ENCODE measurements around the gene CALD1. TPM values are rescaled to one million over a fixed set of nuclear protein-coding genes. Genes with fewer than 3 reads are reported as not detected.
A peak's percentile ranks its signal among the peaks of the same experiment; 100 is the strongest.

The CALD1 gene
- total and polyA plus RNA-seq, 7 donors, result 34.7 to 2,150 (median 1,069) TPM

DNA sequence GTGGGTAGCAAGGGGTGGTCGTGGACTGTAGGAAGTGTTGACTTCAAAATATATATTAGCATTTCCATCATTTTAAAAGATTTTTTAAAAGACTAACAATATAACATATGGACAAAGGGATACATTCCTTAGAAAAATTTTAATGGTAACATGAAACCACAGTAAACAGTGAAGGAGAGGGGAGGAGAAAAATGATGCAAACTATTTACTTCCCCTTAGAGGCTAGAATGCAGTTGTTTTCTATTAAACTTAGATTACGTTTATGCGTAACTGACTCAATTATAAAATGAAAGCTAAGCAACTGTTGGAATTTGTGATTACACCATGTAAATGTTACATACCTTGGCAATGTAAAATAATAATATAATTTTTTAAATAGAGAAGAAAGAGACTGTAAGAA, 41.3 kb downstream of the CALD1 start:
- H3K4me3 ChIP-seq, result no peak overlapping the region
- peaks cover 0 to 13% (median 0%) of the 10 kb centered on the region in 4 donors for H3K36me3 ChIP-seq
- H3K9me3 ChIP-seq, result no peaks in the 10 kb centered on the region
- H3K27me3 ChIP-seq, result no peaks in the 10 kb centered on the region
- peaks cover 0 to 88% (median 72%) of the 10 kb centered on the region in 4 donors for H3K4me1 ChIP-seq
- intact Hi-C loops (cut with DNase I), result no loop called here
- peak overlapping the region in 3 of 4 donors; percentile 52 to 94 (median 85) for H3K27ac ChIP-seq
- WGBS, 2 donors, result 73 to 83% methylated on average over 3 of the region's 3 CpGs
- no peak for TF ChIP-seq CTCF (IDR thresholded peaks at IDR 0.05)
- TF ChIP-seq EP300 (IDR thresholded peaks at IDR 0.05), result no peak
- TF ChIP-seq POLR2AphosphoS5 (IDR thresholded peaks at IDR 0.05), result no peak
- no peak for TF ChIP-seq POLR2A (IDR thresholded peaks at IDR 0.05)
- no peak for DNase-seq

DNA sequence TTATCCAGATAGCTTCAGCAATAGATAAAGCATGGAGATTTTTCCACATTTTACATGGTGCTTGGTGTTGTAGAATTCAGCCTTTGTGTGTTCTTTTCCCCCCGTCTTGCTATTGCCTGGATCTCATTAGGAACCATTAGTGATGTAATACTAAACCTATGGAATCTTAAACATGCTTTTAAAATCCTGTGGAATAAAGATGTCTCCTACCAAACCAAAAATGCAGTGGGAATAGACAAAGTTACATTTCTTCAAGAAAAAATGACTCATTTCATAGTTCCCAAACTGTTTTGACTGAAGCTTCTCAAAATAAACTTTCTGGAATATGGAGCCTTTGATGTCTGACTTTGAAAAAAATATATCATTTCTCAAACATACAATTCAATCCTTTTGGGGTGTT, 44.0 kb downstream of the CALD1 start:
- DNase-seq, result no peak
- WGBS, 2 donors, result 77 to 90% methylated on average over 1 of the region's 1 CpG
- no peaks in the 10 kb centered on the region for H3K9me3 ChIP-seq
- H3K27ac ChIP-seq, result peak overlapping the region; percentile 80 to 94 (median 83)
- intact Hi-C loops (cut with DNase I), result no loop called here
- H3K36me3 ChIP-seq, result peaks cover 0 to 11% (median 0%) of the 10 kb centered on the region in 4 donors
- H3K4me3 ChIP-seq, result no peak overlapping the region
- peaks cover 0 to 91% (median 81%) of the 10 kb centered on the region in 4 donors for H3K4me1 ChIP-seq
- TF ChIP-seq CTCF (IDR thresholded peaks at IDR 0.05) (no peak), POLR2A (IDR thresholded peaks at IDR 0.05) (no peak), POLR2AphosphoS5 (IDR thresholded peaks at IDR 0.05) (no peak), EP300 (IDR thresholded peaks at IDR 0.05) (no peak)
- H3K27me3 ChIP-seq, result no peaks in the 10 kb centered on the region

GRCh38 chr7:134825666-134826065, 46.2 kb downstream of the CALD1 start:
- no peak for TF ChIP-seq POLR2A (IDR thresholded peaks at IDR 0.05)
- no peak for TF ChIP-seq POLR2AphosphoS5 (IDR thresholded peaks at IDR 0.05)
- TF ChIP-seq CTCF (IDR thresholded peaks at IDR 0.05), result no peak
- TF ChIP-seq EP300 (IDR thresholded peaks at IDR 0.05), result no peak
- no peak for DNase-seq
- no peaks in the 10 kb centered on the region for H3K36me3 ChIP-seq
- 92 to 93% methylated on average over 1 of the region's 1 CpG for WGBS, 2 donors
- no peak overlapping the region for H3K4me3 ChIP-seq
- peak overlapping the region; percentile 80 to 94 (median 83) for H3K27ac ChIP-seq
- H3K9me3 ChIP-seq, result no peaks in the 10 kb centered on the region
- peaks cover 0 to 92% (median 81%) of the 10 kb centered on the region in 4 donors for H3K4me1 ChIP-seq
- intact Hi-C loops (cut with DNase I), result loop anchor here (5.0 kb wide), 1 partner anchor 33 kb away; no protein-coding TSS in a partner anchor
- H3K27me3 ChIP-seq, result no peaks in the 10 kb centered on the region

DNA sequence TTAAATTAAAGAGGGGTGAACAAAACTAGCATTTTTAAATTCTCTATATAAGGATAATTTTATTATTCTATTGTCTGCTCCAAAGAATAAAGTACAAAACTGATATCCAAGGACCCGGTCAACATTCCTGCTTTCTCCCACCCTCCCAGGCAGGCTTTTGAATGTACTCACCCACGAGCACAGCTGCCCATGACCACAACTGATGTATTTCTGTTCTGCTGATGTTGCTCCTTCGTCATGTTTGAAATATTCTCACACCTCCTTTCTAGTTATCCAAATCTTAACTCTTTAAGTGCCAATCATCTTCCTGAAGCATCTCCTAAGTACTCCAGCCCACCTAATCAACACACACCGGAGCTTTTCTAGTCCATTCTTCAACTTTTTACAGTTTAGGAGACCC, 46.7 kb downstream of the CALD1 start:
- peaks cover 0 to 92% (median 82%) of the 10 kb centered on the region in 4 donors for H3K4me1 ChIP-seq
- no peak overlapping the region for H3K4me3 ChIP-seq
- H3K27me3 ChIP-seq, result no peaks in the 10 kb centered on the region
- TF ChIP-seq POLR2A (IDR thresholded peaks at IDR 0.05), result no peak
- TF ChIP-seq CTCF (IDR thresholded peaks at IDR 0.05), result no peak
- no peak for TF ChIP-seq EP300 (IDR thresholded peaks at IDR 0.05)
- peak in 1 of 4 donors; percentile 41 for TF ChIP-seq POLR2AphosphoS5 (IDR thresholded peaks at IDR 0.05)
- no peaks in the 10 kb centered on the region for H3K36me3 ChIP-seq
- intact Hi-C loops (cut with DNase I), result loop anchor here (5.0 kb wide), 1 partner anchor 34 kb away; no protein-coding TSS in a partner anchor
- no peak for DNase-seq
- H3K9me3 ChIP-seq, result no peaks in the 10 kb centered on the region
- H3K27ac ChIP-seq, result peak overlapping the region; percentile 80 to 94 (median 83)
- 48 to 57% methylated on average over 4 of the region's 4 CpGs for WGBS, 2 donors

DNA sequence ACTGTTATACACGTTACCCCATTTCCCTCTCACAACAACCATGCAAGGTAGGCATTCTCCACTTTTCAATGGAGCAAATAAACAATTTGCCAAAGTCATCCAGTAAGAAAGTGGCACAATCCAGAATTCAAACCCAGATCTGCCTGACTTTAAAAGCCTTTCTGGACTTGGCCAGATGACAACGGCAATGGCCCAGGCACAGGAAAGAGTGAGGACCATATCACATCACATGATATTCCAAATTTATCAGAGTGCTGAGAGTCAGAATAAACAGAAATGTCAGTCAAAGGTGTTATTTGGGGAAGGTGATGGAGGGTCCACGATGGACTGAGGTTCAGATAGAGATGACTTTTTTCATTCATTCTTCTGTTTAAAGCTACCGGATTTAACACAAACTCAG, 48.0 kb downstream of the CALD1 start:
- H3K27me3 ChIP-seq, result no peaks in the 10 kb centered on the region
- 87 to 92% methylated on average over 4 of the region's 4 CpGs for WGBS, 2 donors
- no peak overlapping the region for H3K4me3 ChIP-seq
- TF ChIP-seq EP300 (IDR thresholded peaks at IDR 0.05), result no peak
- no peak for TF ChIP-seq CTCF (IDR thresholded peaks at IDR 0.05)
- no peak for TF ChIP-seq POLR2AphosphoS5 (IDR thresholded peaks at IDR 0.05)
- TF ChIP-seq POLR2A (IDR thresholded peaks at IDR 0.05), result no peak
- DNase-seq, result no peak
- intact Hi-C loops (cut with DNase I), result loop anchor here (5.0 kb wide), 1 partner anchor 35 kb away; no protein-coding TSS in a partner anchor
- no peaks in the 10 kb centered on the region for H3K9me3 ChIP-seq
- peak overlapping the region; percentile 80 to 94 (median 83) for H3K27ac ChIP-seq
- peaks cover 0 to 97% (median 88%) of the 10 kb centered on the region in 4 donors for H3K4me1 ChIP-seq
- H3K36me3 ChIP-seq, result no peaks in the 10 kb centered on the region
